ENCODE data around the gene TNFSF15. TPM values are rescaled to one million over a fixed set of nuclear protein-coding genes. Genes with fewer than 3 reads are reported as not detected.

TNFSF15 gene
- total RNA-seq, 1 experiment from 2014 or later: 0.03 TPM

DNA sequence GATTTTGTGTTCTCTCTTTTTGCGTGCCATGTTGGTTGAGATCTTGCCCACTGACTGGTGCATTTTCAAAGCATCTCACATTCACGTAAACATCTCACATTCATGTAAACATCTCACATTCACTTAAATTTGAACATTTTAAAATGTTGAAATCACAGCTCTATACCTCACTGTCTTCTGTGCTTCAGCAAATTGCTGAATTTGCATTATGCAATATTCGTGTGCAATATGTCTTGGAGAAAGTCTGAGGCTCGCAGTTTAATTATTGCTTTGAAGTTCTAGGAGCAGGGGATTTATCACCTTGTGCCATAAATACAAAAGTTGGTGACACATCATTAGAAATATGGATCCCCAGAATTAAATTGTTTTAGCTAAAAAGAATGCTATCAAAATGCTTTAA, 42.6 kb downstream of the TNFSF15 start:
- POLR2A ChIA-PET: no interaction called here
- CTCF ChIA-PET: no interaction called here
- no peaks in the 10 kb centered on the region for H3K36me3 ChIP-seq (ENCODE audit: control insufficient read depth, insufficient read depth, low read length)
- no peaks in the 10 kb centered on the region for H3K4me1 ChIP-seq (ENCODE audit: control insufficient read depth, insufficient read depth, low read length)
- no TSS peak for BruUV-seq (replicated peaks)
- no peaks in the 10 kb centered on the region for H3K27me3 ChIP-seq (ENCODE audit: control insufficient read depth, insufficient read depth, low read length)
- intact Hi-C loops (cut with micrococcal nuclease; ENCODE audit: unreplicated experiment): no loop called here
- in situ Hi-C loops (cut with HindIII; ENCODE audit: low pct_unique_long_range_greater_than_20kb, low sequenced_read_pairs): no loop called here
- DNase-seq (ENCODE audit: low read depth, low spot score) (no peak), ATAC-seq (no peak)
- H3K9me3 ChIP-seq (ENCODE audit: control insufficient read depth, insufficient read depth, low read depth, low read length): no peaks in the 10 kb centered on the region
- TF ChIP-seq REST (IDR thresholded peaks at IDR 0.05; ENCODE audit: insufficient read depth in 1 of 2, low read depth in 2 of 2, low read length in 1 of 2): no peak
- no peak for TF ChIP-seq CTCF (IDR thresholded peaks at IDR 0.05)
- no peak for TF ChIP-seq POLR2AphosphoS5 (IDR thresholded peaks at IDR 0.05; ENCODE audit: low read depth, low read length)
- no peak for TF ChIP-seq TCF7L2 (IDR thresholded peaks at IDR 0.05; ENCODE audit: low read depth, low read length)
- no peak for TF ChIP-seq SIN3A (IDR thresholded peaks at IDR 0.05; ENCODE audit: borderline replicate concordance, insufficient read depth, low read depth, low read length)
- H3K4me3 ChIP-seq (ENCODE audit: low read depth in 2 of 2, low read length in 2 of 2): no peak overlapping the region
- no peak overlapping the region for H3K27ac ChIP-seq (ENCODE audit: low read length)

GRCh38 chr9:114761523-114761922, 44.3 kb downstream of the TNFSF15 start:
- BruUV-seq (replicated peaks): no TSS peak
- intact Hi-C loops (cut with micrococcal nuclease; ENCODE audit: unreplicated experiment) (no loop called here), in situ Hi-C loops (cut with HindIII; ENCODE audit: low pct_unique_long_range_greater_than_20kb, low sequenced_read_pairs) (no loop called here)
- no peak overlapping the region for H3K27ac ChIP-seq (ENCODE audit: low read length)
- no peaks in the 10 kb centered on the region for H3K9me3 ChIP-seq (ENCODE audit: control insufficient read depth, insufficient read depth, low read depth, low read length)
- ChIA-PET POLR2A (no interaction called here), CTCF (no interaction called here)
- DNase-seq (ENCODE audit: low read depth, low spot score) (no peak), ATAC-seq (no peak)
- H3K27me3 ChIP-seq (ENCODE audit: control insufficient read depth, insufficient read depth, low read length): no peaks in the 10 kb centered on the region
- no peaks in the 10 kb centered on the region for H3K4me1 ChIP-seq (ENCODE audit: control insufficient read depth, insufficient read depth, low read length)
- TF ChIP-seq CTCF (IDR thresholded peaks at IDR 0.05) (no peak), SIN3A (IDR thresholded peaks at IDR 0.05; ENCODE audit: borderline replicate concordance, insufficient read depth, low read depth, low read length) (no peak), POLR2AphosphoS5 (IDR thresholded peaks at IDR 0.05; ENCODE audit: low read depth, low read length) (no peak), TCF7L2 (IDR thresholded peaks at IDR 0.05; ENCODE audit: low read depth, low read length) (no peak)
- H3K36me3 ChIP-seq (ENCODE audit: control insufficient read depth, insufficient read depth, low read length): no peaks in the 10 kb centered on the region
- H3K4me3 ChIP-seq (ENCODE audit: low read depth in 2 of 2, low read length in 2 of 2): no peak overlapping the region

Measured in Panc1 (cell line).